Thyroid gland (tissue), 4 donors: ENCODE results near the gene EBI3. TPM values are rescaled to one million over a fixed set of nuclear protein-coding genes. Genes with fewer than 3 reads are reported as not detected.

Experiments used
- DNase-seq, 2 donors: peaks; one replicate each; pipeline ENCODE4 v3.0.0-alpha.2; 2019
- H3K27ac ChIP-seq, 3 donors: fragments of 200-600 bp; sonication (generic); 1 replicate in 2 of 3; 2 replicates in 1 of 3; pipeline ENCODE4 v1.5.1; 2016 to 2019; ENCODE audit warnings: mild to moderate bottlenecking in 1 of 3, moderate library complexity in 1 of 3
- H3K27me3 ChIP-seq: fragments of 200-600 bp; sonication (generic); one replicate; pipeline ENCODE4 v1.5.1; 2019
- H3K36me3 ChIP-seq, 2 donors: fragments of 200-600 bp; sonication (generic); one replicate each; pipeline ENCODE4 v1.5.1; 2016 to 2019
- H3K4me1 ChIP-seq, 2 donors: fragments of 200-600 bp; sonication (generic); one replicate each; pipeline ENCODE4 v1.5.1; 2017 to 2019
- H3K4me3 ChIP-seq, 3 donors: fragments of 200-600 bp; sonication (generic); replicated peaks in 1 of 3; 1 replicate in 2 of 3; 2 replicates in 1 of 3; pipeline ENCODE4 v1.5.1; 2016; ENCODE audit warnings: mild to moderate bottlenecking in 1 of 3
- H3K9me3 ChIP-seq: fragments of 200-600 bp; sonication (generic); one replicate; pipeline ENCODE4 v1.5.1; 2017
- POLR2A ChIP-seq, 2 donors: fragments of 450-650 bp; IDR thresholded peaks; one replicate each; pipeline ENCODE4 v1.6.1; 2017; ENCODE audit warnings: antibody characterized with exemption in 2 of 2, mild to moderate bottlenecking in 2 of 2, moderate library complexity in 1 of 2
- WGBS, 2 donors: methylation state at CpG; one replicate each; pipeline ENCODE4 v1.1.5; 2017; 5-methylcytosine and 5-hydroxymethylcytosine counted together
- intact Hi-C: fragments of 100-400 bp; cut with DNase I; formaldehyde crosslinking; loops from one replicate; pipeline ENCODE4 v1.15.1; 2023
- total RNA-seq, 4 donors: library from RNA; depleted of rRNA; stranded (reverse); fragments of >200 nt; gene quantifications; one replicate each; pipeline ENCODE4 v1.2.3, GENCODE V29; 2016
- TF ChIP-seq, protein P1 (sequence below), 6 experiments: fragments of 200-600 bp in 3 of 6; fragments of 450-650 bp in 3 of 6; sonication (generic) in 3 of 6; IDR thresholded peaks; one replicate each; pipeline ENCODE4 v1.5.1; 2016 to 2019; ENCODE audit warnings: antibody characterized with exemption in 6 of 6, mild to moderate bottlenecking in 2 of 6, inconsistent platforms in 1 of 6, moderate library complexity in 1 of 6

EBI3 gene
- total RNA-seq, result 1 to 10 TPM in 3 of 4 donors, under 1 TPM in 1; 0.49 to 4.5 (median 2.0) TPM

DNA sequence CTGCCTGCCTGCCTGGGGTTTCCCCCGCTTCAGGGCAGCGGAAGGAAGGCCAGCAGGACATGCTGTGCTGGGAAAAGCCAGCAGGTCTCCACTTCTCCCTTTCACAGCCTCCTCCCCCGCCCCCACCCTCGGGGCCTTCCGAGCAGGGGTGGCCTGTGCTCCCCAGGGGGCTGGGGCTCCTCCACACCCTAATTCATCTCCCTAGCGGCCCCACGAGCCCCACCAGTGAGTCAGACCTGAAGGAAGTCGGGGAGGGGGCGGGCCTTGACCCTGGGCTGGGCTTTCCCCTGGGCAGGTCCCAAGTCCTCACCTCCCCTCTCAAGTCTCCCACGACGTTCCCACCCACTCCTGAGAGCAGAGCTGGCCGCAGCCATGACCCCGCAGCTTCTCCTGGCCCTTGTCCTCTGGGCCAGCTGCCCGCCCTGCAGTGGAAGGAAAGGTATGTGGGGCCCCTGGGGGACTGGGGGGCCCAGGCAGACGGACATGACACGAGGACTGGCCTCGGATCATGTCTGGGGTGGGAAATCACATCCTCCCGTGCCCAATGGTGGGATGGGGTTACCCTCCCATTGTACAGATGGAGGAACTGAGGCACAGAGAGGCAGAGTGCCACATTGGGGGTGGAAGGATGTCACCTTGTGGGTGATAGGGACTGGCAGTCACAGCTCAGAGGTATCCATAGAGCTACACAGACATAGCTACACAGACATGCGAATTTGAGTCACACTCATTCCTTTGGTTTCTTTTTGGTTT, at the start of gene EBI3:
TSS of gene EBI3 (plus strand) at position 345 of the 753 bp plus-strand sequence. CDS start at position 373, 28 bp downstream.
- Histone ChIP-seq H3K27ac (no peak within 1 kb of the TSS), H3K36me3 (no peaks in the 10 kb centered on the region), H3K4me3 (no peak within 1 kb of the TSS), H3K9me3 (no peaks in the 10 kb centered on the region), H3K27me3 (peaks cover 4% of the 10 kb centered on the region), H3K4me1 (no peaks in the 10 kb centered on the region)
- intact Hi-C loops, result no loop called here
- TF ChIP-seq, protein P1, sequence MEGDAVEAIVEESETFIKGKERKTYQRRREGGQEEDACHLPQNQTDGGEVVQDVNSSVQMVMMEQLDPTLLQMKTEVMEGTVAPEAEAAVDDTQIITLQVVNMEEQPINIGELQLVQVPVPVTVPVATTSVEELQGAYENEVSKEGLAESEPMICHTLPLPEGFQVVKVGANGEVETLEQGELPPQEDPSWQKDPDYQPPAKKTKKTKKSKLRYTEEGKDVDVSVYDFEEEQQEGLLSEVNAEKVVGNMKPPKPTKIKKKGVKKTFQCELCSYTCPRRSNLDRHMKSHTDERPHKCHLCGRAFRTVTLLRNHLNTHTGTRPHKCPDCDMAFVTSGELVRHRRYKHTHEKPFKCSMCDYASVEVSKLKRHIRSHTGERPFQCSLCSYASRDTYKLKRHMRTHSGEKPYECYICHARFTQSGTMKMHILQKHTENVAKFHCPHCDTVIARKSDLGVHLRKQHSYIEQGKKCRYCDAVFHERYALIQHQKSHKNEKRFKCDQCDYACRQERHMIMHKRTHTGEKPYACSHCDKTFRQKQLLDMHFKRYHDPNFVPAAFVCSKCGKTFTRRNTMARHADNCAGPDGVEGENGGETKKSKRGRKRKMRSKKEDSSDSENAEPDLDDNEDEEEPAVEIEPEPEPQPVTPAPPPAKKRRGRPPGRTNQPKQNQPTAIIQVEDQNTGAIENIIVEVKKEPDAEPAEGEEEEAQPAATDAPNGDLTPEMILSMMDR (IDR thresholded peaks at IDR 0.05), result no peak
- no peak for TF ChIP-seq POLR2A (IDR thresholded peaks at IDR 0.05)
- WGBS, 2 donors, result 17% methylated on average over 14 to 15 of the region's 19 CpGs
- peak in 1 of 2 donors; percentile 3 for DNase-seq

DNA sequence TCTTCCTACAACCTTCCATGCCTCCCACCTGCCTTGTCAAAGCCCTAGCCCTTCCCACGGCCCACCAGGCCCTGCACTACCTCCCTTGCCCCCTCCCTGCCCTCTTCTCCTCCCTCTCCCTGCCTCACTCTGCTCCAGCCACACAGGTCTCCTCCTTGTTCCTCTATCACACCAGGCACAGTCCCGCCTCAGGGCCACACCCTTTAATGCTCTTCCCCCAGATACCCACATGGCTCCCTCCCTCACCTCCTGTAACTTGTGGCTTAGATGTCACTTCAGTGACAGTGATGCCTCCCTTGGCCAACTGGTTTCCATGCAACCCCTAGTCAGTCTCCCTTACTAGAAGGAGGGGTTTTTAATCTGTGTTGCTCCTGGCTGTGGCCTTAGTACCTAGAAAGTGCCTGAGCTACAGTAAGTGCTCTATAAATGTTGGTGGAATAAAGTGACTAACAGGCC, 48.2 kb upstream of the EBI3 start:
- Histone ChIP-seq H3K27ac (no peak overlapping the region), H3K4me3 (no peak overlapping the region), H3K9me3 (no peaks in the 10 kb centered on the region), H3K36me3 (peaks cover 0 to 3% of the 10 kb centered on the region in 2 donors), H3K4me1 (peaks cover 15 to 16% of the 10 kb centered on the region in 2 donors), H3K27me3 (no peaks in the 10 kb centered on the region)
- 76 to 86% methylated on average over 2 of the region's 2 CpGs for WGBS, 2 donors
- intact Hi-C loops, result loop anchor here (5.0 to 10.0 kb wide), 2 partner anchors 59 to 196 kb away; partner anchors contain the start of genes EEF2 and MAP2K2
- no peak for DNase-seq
- TF ChIP-seq, protein P1 (IDR thresholded peaks at IDR 0.05), result no peak
- no peak for TF ChIP-seq POLR2A (IDR thresholded peaks at IDR 0.05)

DNA sequence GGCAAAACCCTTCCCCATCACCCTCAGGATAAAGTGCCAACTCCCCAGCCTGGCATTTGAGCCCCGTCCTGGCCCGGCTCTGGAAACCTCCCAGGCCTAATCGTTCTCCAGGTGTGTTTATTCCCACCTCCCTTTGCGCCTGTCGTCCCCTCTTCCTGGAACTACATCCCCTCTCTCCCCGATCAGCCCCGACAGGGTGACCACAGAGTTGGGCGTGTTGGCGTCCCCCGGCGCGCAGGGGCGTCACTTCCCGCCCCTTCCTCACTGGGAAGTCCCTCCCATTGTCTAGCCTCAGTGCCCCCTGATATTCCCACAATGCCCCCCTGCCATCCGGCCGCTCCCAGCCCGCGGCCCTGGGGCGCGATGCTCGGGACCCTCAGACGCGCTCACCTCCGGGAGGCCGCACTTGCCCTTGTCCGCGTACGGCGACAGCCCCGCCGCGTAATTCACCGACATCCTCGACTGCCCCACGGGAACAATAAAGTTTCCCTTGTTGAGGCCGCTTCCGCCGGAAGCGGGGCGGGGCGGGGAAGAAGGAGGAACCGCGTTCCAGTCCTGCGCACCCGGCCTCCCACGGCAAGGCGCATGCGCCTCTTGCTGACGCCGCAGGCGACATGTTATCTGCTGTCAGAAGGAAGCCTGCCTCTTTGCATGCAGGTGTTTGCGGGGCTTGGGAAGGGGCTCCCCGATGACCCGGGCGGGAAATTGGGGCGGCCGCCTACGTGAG, 47.1 kb upstream of the EBI3 start, which contains the start of the genes ANKRD24 and SIRT6:
TSS of gene ANKRD24 (plus strand) at position 606 of the 727 bp plus-strand sequence. CDS start 3,737 bp downstream, outside the sequence.
TSS of gene SIRT6 (minus strand) at position 480 of the 727 bp plus-strand sequence. CDS start at position 456, 24 bp downstream.
- H3K27ac ChIP-seq, result peak within 1 kb of the TSS; percentile 4 to 77 (median 57)
- peaks cover 0 to 3% of the 10 kb centered on the region in 2 donors for H3K36me3 ChIP-seq
- TF ChIP-seq, protein P1 (IDR thresholded peaks at IDR 0.05), result no peak
- peak in 1 of 2 donors; percentile 69 for TF ChIP-seq POLR2A (IDR thresholded peaks at IDR 0.05)
- no peaks in the 10 kb centered on the region for H3K9me3 ChIP-seq
- peak within 1 kb of the TSS; percentile 84 to 97 (median 88) for H3K4me3 ChIP-seq
- peaks cover 15 to 16% of the 10 kb centered on the region in 2 donors for H3K4me1 ChIP-seq
- whole genome bisulfite sequencing, 2 donors, result 0 to 1% methylated on average over 36 to 44 of the region's 58 CpGs
- intact Hi-C loops, result loop anchor here (5.0 to 10.0 kb wide), 2 partner anchors 60 to 197 kb away; partner anchors contain the start of genes EEF2 and MAP2K2
- H3K27me3 ChIP-seq, result no peaks in the 10 kb centered on the region
- DNase-seq, result peak; percentile 96

DNA sequence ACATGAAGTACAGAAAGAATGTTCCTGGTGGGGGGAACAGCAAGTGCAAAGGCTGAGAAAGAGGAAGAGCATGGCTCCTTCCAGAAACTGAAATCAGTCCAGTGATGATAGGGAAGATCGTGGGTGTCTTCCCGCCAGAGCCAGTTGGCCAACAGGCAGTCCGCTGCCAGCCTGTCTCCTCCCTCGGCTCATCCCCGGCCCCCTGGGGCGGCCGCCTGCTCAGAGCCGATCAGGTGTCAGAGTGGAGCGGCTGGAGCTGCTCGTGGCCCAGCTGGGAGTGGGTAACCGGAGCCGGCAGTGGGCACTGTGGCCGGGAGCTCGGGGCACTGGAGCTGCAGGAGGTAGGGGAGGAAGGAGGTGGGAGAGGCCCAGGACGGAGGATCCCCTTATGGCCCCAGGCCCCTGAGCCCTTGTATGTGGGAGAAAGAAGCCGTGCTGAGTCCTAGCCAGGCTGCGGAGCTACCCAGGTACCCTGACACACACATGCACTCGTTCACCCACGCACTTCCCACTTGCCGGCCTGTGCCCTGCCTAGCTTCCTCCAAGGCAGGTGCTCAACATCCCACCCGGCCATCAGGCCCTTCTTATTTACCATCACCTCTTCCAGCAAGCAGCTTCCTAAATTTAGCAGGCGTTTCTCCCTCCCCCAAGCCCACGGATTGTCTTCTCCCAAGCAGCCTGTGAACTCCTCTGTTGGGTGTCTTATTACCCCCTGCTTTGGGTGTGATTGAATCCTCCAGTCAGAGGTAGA, 45.2 kb upstream of the EBI3 start:
- no peak for TF ChIP-seq POLR2A (IDR thresholded peaks at IDR 0.05)
- TF ChIP-seq, protein P1 (IDR thresholded peaks at IDR 0.05), result no peak
- 35 to 46% methylated on average over 20 to 21 of the region's 23 CpGs for WGBS, 2 donors
- no peaks in the 10 kb centered on the region for H3K36me3 ChIP-seq
- no peaks in the 10 kb centered on the region for H3K27me3 ChIP-seq
- no peak overlapping the region for H3K4me3 ChIP-seq
- DNase-seq, result no peak
- H3K4me1 ChIP-seq, result peaks cover 15 to 16% of the 10 kb centered on the region in 2 donors
- H3K9me3 ChIP-seq, result no peaks in the 10 kb centered on the region
- no peak overlapping the region for H3K27ac ChIP-seq
- intact Hi-C loops, result loop anchor here (5.0 to 10.0 kb wide), 2 partner anchors 62 to 199 kb away; partner anchors contain the start of genes EEF2 and MAP2K2
